ENCODE results near the gene TLE3.
"Not testable (repeated sequence)": the region's sequence is repeated elsewhere in the genome, so short reads cannot be mapped to it uniquely, and the experiment has no call there.

TLE3 gene

GRCh38 chr15:70125605-70126004 is 27.9 kb upstream of the TLE3 start:
- no peak for DNase-seq

GRCh38 chr15:70121624-70122302 is 24.0 kb upstream of the TLE3 start:
- peak; percentile 55 for DNase-seq

DNA sequence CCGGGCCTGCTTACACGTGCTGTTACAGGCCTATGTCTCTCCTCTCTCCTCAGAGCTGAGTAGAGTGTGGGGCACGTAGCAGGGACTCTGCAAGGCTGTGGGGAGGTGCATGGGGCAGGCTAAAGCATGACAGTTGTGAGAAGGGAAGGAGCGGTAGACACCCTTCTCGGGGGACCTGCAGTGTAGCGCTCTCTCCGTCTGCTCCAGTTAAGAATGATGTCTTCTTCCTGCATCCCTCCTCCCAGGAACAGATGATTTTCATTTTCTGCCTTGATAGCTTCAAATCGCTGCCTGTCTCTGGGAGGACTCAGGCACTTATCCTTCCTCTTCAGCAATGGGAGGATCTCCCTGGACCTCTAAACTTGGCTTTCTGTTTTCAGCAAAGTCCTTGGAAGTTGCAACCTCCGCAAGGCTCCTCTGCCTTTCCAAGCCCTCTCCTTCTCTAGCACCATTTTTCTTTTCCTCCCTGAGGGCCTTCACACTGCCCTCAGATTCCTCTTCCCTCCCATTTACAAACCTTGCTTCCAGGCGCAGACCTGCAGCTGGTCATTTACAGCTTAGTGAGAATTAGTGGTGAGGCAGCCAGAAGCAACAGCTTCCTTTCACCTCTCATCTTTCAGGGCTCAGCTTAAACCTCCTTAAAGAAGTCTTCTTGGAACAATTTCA is 23.4 kb upstream of the TLE3 start:
- DNase-seq, result no peak

DNA sequence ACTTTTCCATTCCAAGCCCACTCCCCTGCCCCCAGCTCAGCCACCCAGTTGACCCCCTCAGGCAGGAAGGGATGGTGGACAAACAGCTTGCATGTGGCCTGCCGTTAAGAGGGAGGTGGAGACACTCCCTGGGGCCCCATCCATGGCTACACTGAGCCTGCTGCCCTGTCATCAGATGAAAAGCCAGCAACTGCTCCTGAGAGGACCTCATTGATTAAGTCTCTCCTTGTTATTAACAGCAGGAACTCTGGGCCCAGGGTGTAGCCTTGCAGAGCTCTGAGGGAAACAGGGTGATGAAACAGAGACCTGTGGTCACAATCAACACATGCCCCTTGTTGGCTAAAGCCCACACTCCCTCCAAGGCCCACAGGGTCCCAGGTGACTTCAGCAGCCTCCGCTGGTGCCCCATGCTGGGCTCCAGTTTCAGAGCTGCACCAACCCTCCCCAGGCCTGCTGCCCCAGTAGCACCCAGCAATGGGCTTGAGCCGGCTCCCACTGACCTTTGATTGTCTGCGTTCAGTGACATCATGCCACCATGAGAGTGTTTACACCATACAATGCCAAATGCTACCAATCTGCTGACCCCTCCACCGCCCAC is 22.3 kb upstream of the TLE3 start:
- DNase-seq, result no peak

DNA sequence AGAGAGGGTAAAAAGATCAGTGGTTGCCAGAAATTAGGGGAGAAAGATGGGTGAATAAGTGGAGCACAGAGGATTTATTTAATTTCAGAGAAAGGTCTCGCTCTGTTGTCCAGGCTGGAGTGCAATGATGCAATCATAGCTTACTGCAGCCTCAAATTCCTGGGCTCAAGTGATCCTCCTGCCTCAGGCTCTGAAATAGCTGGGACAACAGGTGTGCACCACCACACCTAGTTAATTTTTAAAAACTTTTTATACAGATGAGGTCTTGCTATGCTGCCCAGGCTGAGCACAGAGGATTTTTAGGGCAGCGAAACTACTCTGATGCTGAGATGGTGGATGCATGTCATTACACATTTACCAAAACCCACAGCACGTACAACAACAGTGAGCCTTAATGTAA is 20.9 kb upstream of the TLE3 start:
- no peak for DNase-seq

DNA sequence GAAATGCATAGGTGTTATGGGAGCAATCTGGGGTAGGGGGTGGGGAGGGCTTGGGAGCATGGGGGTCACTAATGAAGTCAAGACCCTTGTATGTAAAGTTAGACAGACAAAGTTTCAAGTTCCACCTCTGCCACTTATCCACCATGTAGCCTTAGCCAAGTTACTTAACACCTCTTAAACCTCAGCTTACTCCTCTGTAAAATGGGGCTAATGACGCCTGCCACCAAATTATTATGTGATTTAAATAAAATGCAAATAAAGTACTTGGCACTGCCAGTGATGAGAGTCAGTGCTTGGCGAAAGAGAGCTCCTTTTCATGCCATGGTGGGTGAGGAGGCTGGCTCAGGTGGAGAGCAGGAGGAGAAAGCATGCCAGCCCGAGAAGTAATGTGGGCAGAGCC is 18.6 kb upstream of the TLE3 start:
- no peak for DNase-seq

GRCh38 chr15:70114221-70114620 is 16.5 kb upstream of the TLE3 start:
- no peak for DNase-seq

DNA sequence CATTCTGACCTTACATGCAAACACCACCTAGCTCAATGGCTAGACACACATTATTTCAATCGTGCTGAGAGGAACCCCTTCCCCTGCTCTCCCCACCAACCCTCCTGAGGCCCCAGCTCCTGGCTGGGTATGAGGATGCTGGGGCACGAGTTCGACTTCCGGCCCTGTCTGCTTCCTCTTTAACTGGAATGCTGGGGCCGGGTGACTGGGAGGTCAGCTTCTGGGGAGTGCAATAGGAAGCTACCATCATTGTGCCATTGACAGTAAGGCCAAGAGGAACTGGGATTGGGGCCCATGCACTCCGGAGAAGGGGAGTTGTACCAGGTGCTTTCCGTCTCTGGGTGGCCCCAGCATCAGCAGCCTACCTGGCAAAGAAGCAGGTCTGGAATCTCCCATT is 15.6 kb upstream of the TLE3 start:
- no peak for DNase-seq

DNA sequence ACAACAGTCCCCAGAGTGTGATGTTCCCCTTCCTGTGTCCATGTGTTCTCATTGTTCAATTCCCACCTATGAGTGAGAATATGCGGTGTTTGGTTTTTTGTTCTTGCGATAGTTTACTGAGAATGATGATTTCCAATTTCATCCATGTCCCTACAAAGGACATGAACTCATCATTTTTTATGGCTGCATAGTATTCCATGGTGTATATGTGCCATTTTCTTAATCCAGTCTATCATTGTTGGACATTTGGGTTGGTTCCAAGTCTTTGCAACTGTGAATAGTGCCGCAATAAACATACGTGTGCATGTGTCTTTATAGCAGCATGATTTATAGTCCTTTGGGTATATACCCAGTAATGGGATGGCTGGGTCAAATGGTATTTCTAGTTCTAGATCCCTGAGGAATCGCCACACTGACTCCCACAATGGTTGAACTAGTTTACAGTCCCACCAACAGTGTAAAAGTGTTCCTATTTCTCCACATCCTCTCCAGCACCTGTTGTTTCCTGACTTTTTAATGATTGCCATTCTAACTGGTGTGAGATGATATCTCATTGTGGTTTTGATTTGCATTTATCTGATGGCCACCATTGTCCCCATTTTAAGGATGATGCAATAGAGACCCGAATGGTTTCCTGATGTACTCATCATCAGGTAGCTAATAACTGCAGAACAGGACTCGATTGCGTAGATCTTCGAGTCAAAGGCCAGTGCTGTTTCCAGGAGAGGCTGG is 15.0 kb upstream of the TLE3 start:
- not testable (repeated sequence) for DNase-seq

DNA sequence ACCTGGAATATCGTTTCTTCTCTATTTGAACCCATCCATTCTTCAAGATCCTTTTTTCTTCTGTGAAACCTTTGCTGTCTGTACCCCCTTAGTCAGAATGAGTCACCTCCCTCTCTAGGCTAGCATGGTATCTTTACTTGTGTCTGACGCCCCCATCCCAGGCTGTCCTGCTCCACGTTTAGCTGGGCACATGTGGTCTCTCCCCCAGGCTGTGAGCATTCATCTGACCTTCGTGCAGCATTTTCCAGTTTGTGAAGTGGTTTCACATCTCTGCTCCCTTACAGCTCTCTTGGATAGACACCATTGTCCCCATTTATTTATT is 14.3 kb upstream of the TLE3 start:
- peak; percentile 18 for DNase-seq

DNA sequence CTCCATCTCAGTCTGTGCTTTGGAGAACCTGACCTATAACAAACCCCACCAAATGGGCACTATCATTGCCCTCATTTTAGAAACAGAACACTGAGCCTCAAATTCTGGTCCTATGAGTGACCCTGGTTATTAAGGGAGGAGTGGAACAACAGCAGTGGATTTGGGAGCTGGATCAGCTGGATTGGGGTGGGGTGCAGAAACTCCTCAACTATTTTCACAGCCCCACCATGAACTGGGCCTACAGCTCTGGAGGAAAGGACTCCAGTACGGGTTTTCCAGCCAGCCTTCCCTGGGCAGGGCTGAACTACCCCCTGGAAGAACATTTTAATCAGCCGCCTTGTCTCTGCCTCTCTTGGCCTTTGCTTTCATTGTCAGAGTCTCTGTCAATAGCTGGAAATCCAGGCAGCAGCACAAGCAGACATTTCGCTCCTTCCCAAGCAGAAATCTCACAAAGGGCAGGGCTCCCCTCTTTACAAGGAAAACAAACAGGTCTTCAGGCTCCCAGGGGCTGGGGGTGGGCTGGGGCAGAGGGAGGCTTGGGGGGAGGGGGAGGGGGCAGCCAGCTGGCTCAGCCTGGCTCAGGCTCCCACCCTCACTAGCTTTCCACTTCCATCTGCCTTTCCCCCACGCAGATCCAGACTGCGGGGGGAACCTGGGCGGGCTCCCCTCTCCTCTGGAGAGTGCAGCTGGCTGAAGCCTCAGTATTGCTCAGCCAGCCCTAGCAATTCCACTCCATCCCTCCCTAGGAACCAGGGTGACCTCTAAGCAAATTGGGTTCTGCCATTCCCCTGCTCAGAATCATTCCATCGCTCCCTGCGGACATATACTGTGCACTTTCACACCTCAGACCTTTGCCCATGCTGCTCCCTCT is 13.7 kb upstream of the TLE3 start:
- DNase-seq, result peak; percentile 66

- DNase-seq, result no peak
Observed at GRCh38 chr15:70109978-70110377, 12.3 kb upstream of the TLE3 start.

- no peak for DNase-seq
Observed at GRCh38 chr15:70109531-70109930, 11.8 kb upstream of the TLE3 start.

DNA sequence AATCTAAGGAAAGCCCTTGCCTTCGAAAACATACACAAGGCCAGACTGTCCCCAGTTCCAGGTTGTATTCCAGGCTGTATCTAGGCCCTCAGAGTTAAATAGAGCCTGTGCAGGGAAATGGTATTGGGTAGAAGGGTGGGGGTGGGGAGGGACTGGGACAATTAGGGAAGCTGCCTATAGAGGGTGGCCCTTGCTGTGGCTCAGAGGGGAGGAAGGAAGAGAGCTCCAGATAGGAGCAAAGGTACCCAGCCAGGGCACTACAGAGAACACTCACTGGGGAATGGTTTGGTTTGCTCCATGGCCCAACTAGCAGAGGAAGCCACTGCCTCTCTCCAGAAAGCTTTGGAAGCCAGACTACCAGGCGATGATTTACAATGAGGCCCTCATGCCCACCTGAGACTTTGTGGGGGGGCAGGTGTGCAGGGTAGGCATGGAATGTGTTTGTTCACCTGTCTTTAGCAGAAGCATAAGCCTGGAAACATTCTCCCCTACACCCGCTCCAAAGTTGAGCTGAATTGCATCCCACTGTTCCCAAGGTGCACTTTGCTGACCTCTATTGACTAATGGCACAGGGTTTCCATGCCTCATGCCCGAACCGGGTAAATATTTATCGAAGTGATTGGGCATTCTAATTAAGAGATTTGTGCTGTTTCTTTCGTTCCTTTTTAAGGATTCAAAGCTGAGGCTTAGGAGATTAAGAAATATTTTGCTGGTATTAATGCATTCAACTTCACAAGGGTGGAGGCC is 6.3 kb upstream of the TLE3 start:
- no peak for DNase-seq

DNA sequence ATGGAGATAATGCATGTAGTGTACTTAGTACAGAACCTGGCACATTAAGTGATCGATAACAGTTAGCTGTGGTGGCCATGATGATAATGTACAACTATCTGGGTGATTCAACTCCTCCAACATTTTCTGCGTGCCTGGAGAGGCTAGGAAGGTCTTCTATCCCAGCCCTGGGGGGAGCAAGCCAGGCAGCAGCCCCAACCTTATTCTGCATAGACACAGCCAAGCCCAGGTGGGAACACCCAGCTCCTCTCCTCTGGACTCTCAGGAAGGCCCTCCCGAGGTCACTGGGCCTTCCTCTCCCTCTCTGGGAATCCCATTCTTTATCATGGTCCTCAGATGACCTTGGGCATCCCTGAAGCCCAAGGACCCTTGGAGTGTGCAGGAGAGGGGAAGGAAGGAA is 5.1 kb upstream of the TLE3 start:
- DNase-seq, result no peak

DNA sequence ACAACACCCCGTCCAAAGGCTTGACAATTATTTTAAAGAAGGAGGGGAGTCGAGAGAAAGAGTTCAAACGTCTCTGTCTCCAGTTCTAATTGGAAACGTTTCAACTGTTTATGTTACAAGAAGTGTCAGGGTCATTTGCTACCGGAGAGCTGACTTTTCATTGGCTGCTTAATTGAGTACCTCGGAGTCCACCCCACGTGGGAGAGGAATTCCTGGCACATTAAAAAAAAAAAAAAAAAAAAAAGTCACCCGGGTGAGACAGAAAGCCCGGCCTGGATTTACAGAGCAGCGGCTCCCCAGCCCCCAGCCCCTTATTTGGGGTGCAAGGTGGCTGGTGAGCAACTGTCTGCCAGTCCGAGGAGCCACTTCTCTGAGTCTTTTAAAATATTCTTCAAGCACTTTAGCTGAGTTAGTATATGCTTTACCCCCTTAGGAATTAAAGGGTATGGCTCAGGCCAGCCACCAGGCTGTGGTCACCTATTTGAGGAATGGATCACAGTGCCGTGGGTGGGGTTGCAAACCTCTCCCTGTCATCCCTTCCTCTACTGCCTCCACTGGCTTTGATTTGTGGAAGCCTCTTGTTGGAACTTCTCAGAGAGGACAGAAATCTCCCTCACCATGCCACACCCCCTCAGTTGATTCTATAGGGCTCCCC is 3.9 kb upstream of the TLE3 start:
- DNase-seq, result peak; percentile 77

DNA sequence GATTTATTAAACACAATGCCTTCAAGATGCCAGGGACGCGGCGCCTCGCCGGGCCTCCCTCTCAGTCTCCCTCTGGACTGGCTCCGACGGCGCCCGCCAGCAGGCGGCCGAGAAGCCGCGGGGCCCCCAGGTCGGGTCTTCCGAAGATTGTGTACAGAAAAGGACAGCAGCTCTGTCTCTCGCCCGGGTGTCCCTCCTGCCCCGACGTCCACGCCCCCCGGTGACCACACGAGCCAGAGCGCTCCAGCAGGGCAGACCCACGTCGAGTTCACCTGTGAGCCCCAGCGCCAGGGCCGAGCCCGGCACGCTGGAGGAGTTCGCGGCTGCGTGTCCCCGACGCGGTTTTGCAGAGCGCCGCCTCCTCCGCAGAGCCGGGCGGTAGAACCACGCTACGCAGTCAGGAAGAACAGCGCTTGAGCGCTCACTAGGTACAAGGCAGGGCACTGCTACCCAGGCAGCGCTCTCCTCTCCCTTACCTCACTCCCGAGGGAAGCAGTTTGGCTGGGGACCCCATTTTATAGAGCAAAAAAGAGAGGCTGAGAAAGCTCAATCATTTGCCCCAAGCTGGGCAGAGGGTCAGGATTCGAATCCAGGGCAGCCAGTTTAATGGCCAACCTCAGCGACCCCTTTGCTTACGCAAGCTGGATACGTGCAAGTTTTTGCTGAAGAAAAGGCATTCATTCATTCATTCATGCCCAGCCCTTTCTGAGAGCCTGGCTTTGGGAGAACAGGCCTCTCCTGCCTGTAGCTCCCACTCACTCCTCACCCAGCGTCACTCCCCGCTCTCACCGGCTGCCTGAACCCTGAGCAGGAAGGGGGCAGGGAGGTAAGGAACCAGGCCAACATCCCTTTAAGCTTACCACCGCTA is 3.0 kb upstream of the TLE3 start:
- peak; percentile 30 for DNase-seq

GRCh38 chr15:70099967-70100473 is 2.3 kb upstream of the TLE3 start:
- DNase-seq, result no peak

DNA sequence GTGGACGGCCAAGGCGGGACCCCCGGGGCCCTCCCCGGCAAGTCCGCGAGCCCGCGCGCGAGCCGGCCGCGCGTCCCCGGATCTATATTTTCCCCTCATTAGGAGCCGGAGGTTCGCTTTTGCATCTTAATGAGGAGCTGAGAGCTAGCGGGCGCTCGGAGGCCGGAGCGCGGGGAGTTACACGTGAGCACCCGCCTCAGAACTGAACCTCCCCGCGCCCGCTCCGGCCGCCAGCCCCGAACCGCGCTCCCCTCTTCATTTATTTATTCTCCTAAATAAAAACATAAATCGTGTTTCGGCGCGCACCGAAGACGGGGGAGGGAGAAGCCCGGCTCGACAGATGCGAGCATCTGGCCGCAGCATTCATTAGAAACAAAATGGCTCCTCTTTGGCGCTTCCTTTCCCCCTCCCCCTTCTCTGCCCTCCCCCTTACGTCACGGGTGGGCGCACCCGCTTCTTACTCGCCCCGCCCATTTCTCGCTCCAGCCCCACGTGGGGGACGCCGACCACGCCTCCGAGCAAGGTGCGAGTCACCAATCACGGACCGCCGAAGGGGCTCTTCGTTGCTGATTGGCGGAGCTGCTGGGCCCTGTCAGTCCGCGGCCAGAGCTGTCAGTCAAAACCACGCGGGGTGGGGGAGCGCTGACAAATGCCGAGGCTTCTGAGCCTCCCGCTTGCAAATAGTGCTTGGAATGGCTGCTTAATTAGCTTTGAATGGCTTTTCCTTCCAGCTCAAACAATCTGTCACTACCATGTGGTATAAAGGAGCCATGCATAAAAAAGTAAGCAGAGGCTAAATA is 1.6 kb upstream of the TLE3 start:
- peak; percentile 98 for DNase-seq

Data from EL (cell line).